Natural killer cell (primary cell): ENCODE data around the gene KRTAP5-3. TPM values are rescaled to one million over a fixed set of nuclear protein-coding genes. Genes with fewer than 3 reads are reported as not detected.
A peak's percentile ranks its signal among the peaks of the same experiment; 100 is the strongest.
"Not testable (repeated sequence)": the region's sequence is repeated elsewhere in the genome, so short reads cannot be mapped to it uniquely, and the experiment has no call there.

Experiments
- ATAC-seq, 3 donors: fragments of 150-1000 bp in 2 of 3; fragments of 200-7000 bp in 1 of 3; cut with Tn5 transposase; 1 replicate in 1 of 3; 2 replicates in 2 of 3; pipeline ENCODE4 v1.10.0; 2021; ENCODE audit warnings: mild to moderate bottlenecking in 2 of 3, moderate library complexity in 2 of 3
- DNase-seq, 2 donors: peaks; one replicate each; pipeline versions ENCODE4 v3.0.0 to v3.0.0-alpha.2; 2013 to 2021; ENCODE audit warnings: mixed read lengths in 1 of 2
- H3K27ac ChIP-seq: one replicate; pipeline ENCODE4 v1.5.1; 2013; ENCODE audit warnings: mild to moderate bottlenecking, low read length
- H3K27me3 ChIP-seq: one replicate; pipeline ENCODE4 v1.6.1; 2013; ENCODE audit warnings: low read length; ENCODE audit not compliant: control insufficient read depth, insufficient read depth
- H3K36me3 ChIP-seq: one replicate; pipeline ENCODE4 v1.6.1; 2013; ENCODE audit warnings: low read length; ENCODE audit not compliant: control insufficient read depth, insufficient read depth
- H3K4me1 ChIP-seq: one replicate; pipeline ENCODE4 v1.6.1; 2013; ENCODE audit warnings: low read length; ENCODE audit not compliant: control insufficient read depth, insufficient read depth
- H3K4me3 ChIP-seq: one replicate; pipeline ENCODE4 v1.5.1; 2013; ENCODE audit warnings: low read length
- H3K9me3 ChIP-seq: one replicate; pipeline ENCODE4 v1.6.1; 2013; ENCODE audit warnings: low read length; ENCODE audit not compliant: control insufficient read depth, insufficient read depth
- H3K27ac Mint-ChIP-seq, 2 donors: one replicate each; pipeline ENCODE4 v1.8.0; 2022; ENCODE audit warnings: mild to moderate bottlenecking in 2 of 2, mixed read lengths in 2 of 2, moderate library complexity in 1 of 2
- H3K27me3 Mint-ChIP-seq, 2 donors: one replicate each; pipeline ENCODE4 v1.8.0; 2022; ENCODE audit warnings: low read depth in 2 of 2, mixed read lengths in 2 of 2
- H3K36me3 Mint-ChIP-seq: one replicate; pipeline ENCODE4 v1.8.0; 2022; ENCODE audit warnings: mixed read lengths
- H3K4me1 Mint-ChIP-seq, 2 donors: one replicate each; pipeline ENCODE4 v1.8.0; 2022; ENCODE audit warnings: mixed read lengths in 2 of 2
- H3K4me3 Mint-ChIP-seq: one replicate; pipeline ENCODE4 v1.8.0; 2022; ENCODE audit warnings: mild to moderate bottlenecking, moderate library complexity, mixed read lengths
- H3K9me3 Mint-ChIP-seq, 2 donors: one replicate each; pipeline ENCODE4 v1.8.0; 2022; ENCODE audit warnings: mixed read lengths in 2 of 2
- CTCF ChIP-seq: fragments of 200-600 bp; IDR thresholded peaks from one replicate; pipeline ENCODE4 v1.8.0; 2022; ENCODE audit warnings: antibody characterized with exemption
- WGBS: methylation state at CpG from one replicate; pipeline ENCODE4 v1.1.7; 2013; ENCODE audit warnings: missing lambda C conversion rate; ENCODE audit not compliant: insufficient coverage; 5-methylcytosine and 5-hydroxymethylcytosine counted together
- intact Hi-C: fragments of 100-400 bp; cut with micrococcal nuclease; formaldehyde crosslinking; loops from one replicate; pipeline ENCODE4 v1.14.2; 2022
- total RNA-seq, 4 donors: library from RNA; stranded (reverse); fragments of 120-200 nt in 1 of 4; gene quantifications; one replicate each; pipeline versions ENCODE4 v1.2.3 to v1.2.4, GENCODE V29; 2013 to 2022

Gene KRTAP5-3
- total RNA-seq, 3 donors from 2014 or later (not counting 1 experiment from before 2014, with no cell fraction given), result not detected

- H3K27me3 ChIP-seq, H3K9me3 Mint-ChIP-seq, ATAC-seq, H3K4me1 Mint-ChIP-seq, H3K27ac Mint-ChIP-seq, DNase-seq, H3K4me3 Mint-ChIP-seq, H3K27ac ChIP-seq, H3K36me3 ChIP-seq, H3K9me3 ChIP-seq, H3K36me3 Mint-ChIP-seq, intact Hi-C loops, H3K4me3 ChIP-seq: not testable (repeated sequence)
- H3K27me3 Mint-ChIP-seq, result peaks cover 26 to 27% of the 10 kb centered on the region in 2 donors
- WGBS, result 57% methylated on average over 18 of the region's 18 CpGs
- peaks cover 15% of the 10 kb centered on the region for H3K4me1 ChIP-seq
Measured at GRCh38 chr11:1607156-1607845, 962 bp downstream of the KRTAP5-3 start.

- not testable (repeated sequence) for H3K27ac Mint-ChIP-seq
Measured at GRCh38 chr11:1605923-1606322, 2.3 kb downstream of the KRTAP5-3 start.

GRCh38 chr11:1604711-1605110 is 3.6 kb downstream of the KRTAP5-3 start:
- H3K4me1 Mint-ChIP-seq, result no peaks in the 10 kb centered on the region

More at GRCh38 chr11:1605923-1606322, 2.3 kb downstream of the KRTAP5-3 start:
- H3K36me3 ChIP-seq, H3K4me3 Mint-ChIP-seq, H3K36me3 Mint-ChIP-seq, H3K27me3 ChIP-seq, H3K9me3 Mint-ChIP-seq, H3K4me3 ChIP-seq, H3K4me1 Mint-ChIP-seq, intact Hi-C loops, H3K9me3 ChIP-seq: not testable (repeated sequence)
- 78% methylated on average over 13 of the region's 13 CpGs for WGBS
- H3K4me1 ChIP-seq, result peaks cover 15% of the 10 kb centered on the region
- H3K27ac ChIP-seq, result peak overlapping the region; percentile 9
- ATAC-seq (peak in 2 of 3 donors; percentile 35 to 38), DNase-seq (peak in 1 of 2 donors; percentile 41)
- peaks cover 27 to 31% of the 10 kb centered on the region in 2 donors for H3K27me3 Mint-ChIP-seq

GRCh38 chr11:1604181-1604580 is 4.1 kb downstream of the KRTAP5-3 start:
- H3K27me3 Mint-ChIP-seq, result peaks cover 26 to 39% of the 10 kb centered on the region in 2 donors
- WGBS, result 92% methylated on average over 11 of the region's 11 CpGs

More at GRCh38 chr11:1604711-1605110, 3.6 kb downstream of the KRTAP5-3 start:
- no peak overlapping the region for H3K4me3 ChIP-seq
- H3K27ac Mint-ChIP-seq, result no peak overlapping the region
- no peak overlapping the region for H3K4me3 Mint-ChIP-seq
- no peak for ATAC-seq
- WGBS, result 95% methylated on average over 7 of the region's 7 CpGs
- no peaks in the 10 kb centered on the region for H3K36me3 ChIP-seq
- peaks cover 15% of the 10 kb centered on the region for H3K4me1 ChIP-seq
- intact Hi-C loops, result no loop called here
- H3K27me3 Mint-ChIP-seq, result peaks cover 26 to 33% of the 10 kb centered on the region in 2 donors
- TF ChIP-seq CTCF, result no peak
- H3K27me3 ChIP-seq, result peaks cover 2% of the 10 kb centered on the region
- H3K9me3 ChIP-seq, result no peaks in the 10 kb centered on the region
- H3K9me3 Mint-ChIP-seq, result no peaks in the 10 kb centered on the region
- H3K36me3 Mint-ChIP-seq, result no peaks in the 10 kb centered on the region
- no peak overlapping the region for H3K27ac ChIP-seq
- no peak for DNase-seq

More at GRCh38 chr11:1604181-1604580, 4.1 kb downstream of the KRTAP5-3 start:
- H3K27ac ChIP-seq, result no peak overlapping the region
- ATAC-seq, result peak in 1 of 3 donors; percentile 5
- intact Hi-C loops, result no loop called here
- Mint-ChIP-seq H3K9me3 (no peaks in the 10 kb centered on the region), H3K4me3 (no peak overlapping the region), H3K4me1 (no peaks in the 10 kb centered on the region), H3K36me3 (no peaks in the 10 kb centered on the region), H3K27ac (no peak overlapping the region)
- peaks cover 2% of the 10 kb centered on the region for H3K27me3 ChIP-seq
- peaks cover 15% of the 10 kb centered on the region for H3K4me1 ChIP-seq
- H3K4me3 ChIP-seq, result no peak overlapping the region
- H3K9me3 ChIP-seq, result no peaks in the 10 kb centered on the region
- no peaks in the 10 kb centered on the region for H3K36me3 ChIP-seq
- no peak for TF ChIP-seq CTCF
- DNase-seq, result no peak
